ENCODE results near the gene RPL7A.

DNA sequence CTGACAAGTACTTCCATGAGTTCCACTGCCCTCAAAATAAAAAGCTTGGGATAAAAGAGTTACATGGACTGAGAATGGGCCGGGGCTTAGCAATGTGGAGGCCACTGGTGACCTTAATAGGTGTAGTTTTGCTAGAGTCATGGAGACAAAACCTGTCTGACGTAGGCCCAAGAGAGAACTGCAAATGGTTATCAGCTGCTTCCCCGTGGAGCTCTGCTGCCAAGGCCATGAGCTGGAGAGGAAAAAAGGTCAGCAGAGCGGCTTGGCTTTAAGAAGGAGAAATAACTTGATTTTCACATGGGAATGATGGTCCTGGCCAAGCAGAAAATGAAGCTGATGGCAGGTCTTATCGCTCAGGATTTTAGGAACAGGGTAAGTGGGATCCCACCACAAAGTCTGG is 8.4 kb upstream of the RPL7A start:
- no peak for TF ChIP-seq CTCF (IDR thresholded peaks at IDR 0.05; ENCODE audit: extremely low read depth in 1 of 2, insufficient read depth in 1 of 2, low read depth in 1 of 2, low read length in 2 of 2)
- TF ChIP-seq POLR2A (IDR thresholded peaks at IDR 0.05; ENCODE audit: low read depth, low read length) = no peak
- TF ChIP-seq JUN (IDR thresholded peaks at IDR 0.05; ENCODE audit: borderline replicate concordance, insufficient read depth, insufficient read length, low read depth) = no peak
- no peak for TF ChIP-seq EZH2 (IDR thresholded peaks at IDR 0.05; ENCODE audit: borderline replicate concordance, low read depth, low read length, severe bottlenecking)
- TF ChIP-seq MAX (IDR thresholded peaks at IDR 0.05; ENCODE audit: insufficient read depth, insufficient read length) = no peak
